IPS DF 4.7 (cell line): ENCODE results near the gene CXCR3.

Experiments
- DNase-seq: peaks from one replicate; pipeline ENCODE4 v3.0.0-alpha.2; 2013; ENCODE audit warnings: low spot score; ENCODE audit errors: extremely low read depth

Gene CXCR3

DNA sequence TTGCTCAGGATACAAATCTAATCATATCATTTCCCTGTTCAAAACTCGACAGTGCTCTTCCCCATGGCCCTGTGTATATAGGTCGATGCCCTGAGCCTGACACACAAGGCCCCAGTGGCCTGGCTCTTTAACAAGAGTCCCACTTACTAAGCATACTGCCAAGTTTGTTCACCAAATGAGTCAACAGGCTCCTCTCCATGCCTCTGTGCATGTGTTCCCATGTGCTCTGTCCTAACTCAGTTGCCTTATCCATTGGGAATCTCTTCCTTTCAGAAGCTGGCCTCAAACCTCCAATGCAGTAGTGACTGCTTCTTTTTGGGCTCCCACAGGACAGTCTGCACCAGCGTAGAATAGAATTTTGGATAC lies 18.9 kb upstream of the CXCR3 start:
- DNase-seq, result no peak

DNA sequence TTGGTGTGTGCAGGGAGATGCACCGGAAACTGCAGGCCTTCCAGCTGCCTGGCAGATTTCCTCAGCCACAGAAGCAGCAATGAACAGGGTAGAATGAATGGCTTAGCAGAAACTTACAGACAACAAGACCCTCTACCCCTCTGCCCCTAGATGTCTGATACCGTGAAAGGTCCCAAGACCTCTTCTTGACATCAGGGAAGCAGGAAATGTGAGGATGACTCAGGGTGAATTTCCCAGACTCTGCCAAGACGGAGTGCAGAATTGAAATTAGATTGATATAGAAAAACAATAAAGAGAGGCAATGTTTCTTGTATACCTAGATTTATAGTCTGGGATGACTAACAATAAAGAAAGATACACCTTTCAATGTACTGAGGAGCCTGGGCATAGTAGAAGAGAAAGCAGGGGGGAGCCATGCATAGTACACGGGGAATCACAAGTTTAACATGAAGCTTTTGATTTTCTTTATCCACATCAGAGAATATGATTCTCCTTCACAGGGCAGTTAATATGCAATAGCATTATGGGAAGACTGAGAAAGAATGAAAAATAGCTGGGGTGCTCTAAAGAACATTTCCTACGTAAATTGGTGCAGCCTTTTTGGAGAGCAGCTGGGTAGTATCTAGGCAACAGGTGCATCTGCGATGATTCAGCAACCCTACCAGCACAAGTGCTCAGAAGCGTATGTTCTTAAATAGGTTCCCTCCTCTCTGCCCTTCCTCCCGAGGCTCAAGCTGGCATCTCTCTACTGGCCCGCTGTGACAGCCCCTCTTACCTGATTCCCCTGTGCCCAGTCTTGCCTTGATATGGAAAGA lies 18.3 kb upstream of the CXCR3 start:
- no peak for DNase-seq

DNA sequence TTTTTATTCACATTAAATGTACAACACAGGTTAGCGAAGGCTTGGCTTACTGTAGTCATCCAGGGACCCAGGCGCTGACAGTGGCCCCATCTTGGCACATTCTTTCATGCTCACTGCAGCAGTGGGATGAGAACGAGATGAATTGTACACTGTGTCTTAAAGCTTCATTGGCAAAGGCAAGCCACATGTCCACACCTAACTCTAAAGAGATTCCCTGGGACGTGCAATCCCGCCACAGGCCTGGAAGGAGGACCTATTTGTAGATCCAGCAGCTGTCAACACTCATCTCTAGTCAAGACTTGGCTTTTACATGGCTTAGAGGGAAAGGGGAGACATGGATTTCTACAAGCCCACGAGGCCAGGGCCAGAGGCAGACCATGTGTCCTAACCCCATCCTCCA lies 16.1 kb upstream of the CXCR3 start:
- DNase-seq, result no peak

DNA sequence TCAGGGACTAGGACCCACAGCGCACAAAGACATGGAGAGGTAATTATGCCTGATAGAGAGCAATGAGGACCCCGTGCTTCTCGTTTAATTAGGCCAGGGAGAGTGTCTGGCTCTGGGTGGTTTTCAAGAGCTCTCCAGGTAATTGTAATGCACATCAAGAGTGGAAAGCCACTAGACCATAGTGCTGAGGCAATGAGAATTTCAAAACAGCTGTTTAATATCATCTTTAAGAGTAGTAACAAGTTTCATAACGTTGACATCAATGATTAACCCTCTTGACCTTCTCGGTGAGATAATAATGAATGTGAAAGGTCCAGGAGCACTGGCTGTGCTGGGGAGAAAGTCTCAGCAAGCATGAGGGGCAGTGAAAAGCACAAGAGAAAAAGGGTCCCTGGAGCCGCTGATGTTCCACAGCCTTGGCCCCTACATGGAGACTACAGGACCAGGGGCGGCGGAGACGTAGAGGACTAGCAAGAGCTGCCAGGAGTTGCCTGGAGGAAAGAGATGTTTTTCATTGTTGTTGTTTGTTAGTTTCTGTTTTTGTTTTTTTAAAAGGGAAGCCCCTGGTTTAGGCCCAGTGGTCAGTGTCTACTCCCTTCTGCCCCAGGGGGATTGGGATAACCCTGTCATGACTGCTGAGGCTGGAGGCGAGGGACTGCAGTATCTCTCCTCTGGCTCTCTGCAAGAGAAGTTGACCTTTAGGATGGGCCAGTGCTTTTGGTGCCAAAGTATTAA lies 14.8 kb upstream of the CXCR3 start:
- DNase-seq, result no peak

DNA sequence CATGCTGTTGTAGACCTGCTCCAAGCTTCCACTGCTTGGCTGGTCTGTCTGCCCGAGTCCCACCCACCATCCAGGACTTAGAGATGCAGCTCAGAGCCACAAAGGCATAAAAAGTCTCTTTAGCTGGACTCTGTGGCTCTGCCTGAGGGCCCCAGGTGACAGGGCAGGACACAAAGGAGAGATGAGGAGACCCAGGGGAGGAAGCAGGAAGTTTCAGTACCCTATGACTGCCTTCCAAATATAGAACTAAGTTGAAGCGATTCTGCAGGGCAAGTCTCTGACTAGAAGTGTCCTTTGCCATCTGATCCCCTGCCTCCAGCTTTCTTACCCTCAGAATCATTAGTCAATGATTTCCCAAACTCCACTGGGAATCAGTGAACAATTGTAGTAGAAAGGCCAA lies 11.2 kb upstream of the CXCR3 start:
- DNase-seq, result no peak

DNA sequence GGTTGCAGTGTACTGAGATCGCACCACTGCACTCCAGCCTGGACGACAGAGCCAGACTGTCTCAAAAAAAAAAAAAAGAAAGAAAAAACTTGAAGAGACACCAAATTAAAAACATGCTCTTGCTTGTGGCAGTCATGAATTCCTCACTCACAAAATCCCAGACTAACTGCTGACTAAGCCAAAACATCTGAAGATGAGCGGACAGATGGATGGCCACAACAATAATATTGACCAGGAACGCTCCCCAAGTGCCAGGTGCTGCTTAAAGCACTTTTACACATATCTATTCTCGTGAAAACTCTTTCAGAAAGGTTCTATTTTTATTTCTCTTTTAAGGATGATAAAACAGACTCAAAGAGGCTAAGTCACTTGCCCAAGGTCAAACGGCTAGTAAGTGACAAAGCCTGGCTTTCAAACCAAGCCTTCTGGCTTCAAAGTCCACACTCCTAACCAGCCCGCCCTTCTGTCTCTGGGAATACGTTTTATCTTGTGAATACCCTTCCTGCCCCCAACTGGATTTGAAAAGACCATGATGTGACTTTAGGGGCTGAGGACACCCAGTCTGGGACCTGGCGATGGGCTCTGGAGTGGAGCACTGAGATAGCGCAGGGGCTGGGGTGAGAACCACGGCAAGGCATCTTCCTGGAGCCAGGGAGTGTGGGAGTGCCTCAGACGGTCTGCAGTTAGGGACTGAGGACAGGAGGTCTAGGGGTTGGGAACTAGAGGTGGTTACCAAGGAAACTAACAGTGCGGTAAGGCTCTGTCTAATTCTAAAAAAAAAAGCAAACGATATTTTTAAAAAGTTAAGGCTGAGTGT lies 9.5 kb upstream of the CXCR3 start:
- DNase-seq, result no peak

DNA sequence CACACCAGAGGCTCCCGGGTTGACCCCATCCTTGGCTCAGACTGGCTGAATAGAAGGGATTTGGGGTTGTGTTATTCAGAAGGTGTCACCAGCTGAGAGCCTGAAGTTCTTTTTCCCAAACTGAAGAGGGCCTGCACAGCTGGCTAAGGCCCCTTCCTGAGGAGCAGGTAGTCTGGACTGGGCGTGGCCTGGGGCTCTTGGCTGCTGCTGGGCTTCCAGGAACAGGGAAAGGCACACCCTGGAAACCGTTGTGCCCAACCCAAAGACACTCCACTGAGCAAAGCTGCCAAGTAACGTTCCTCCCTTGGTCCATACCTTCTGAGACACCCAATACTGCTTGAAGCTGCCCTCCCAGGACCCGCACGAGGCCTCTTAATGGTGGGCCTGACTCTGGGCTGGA lies 8.3 kb upstream of the CXCR3 start:
- no peak for DNase-seq

DNA sequence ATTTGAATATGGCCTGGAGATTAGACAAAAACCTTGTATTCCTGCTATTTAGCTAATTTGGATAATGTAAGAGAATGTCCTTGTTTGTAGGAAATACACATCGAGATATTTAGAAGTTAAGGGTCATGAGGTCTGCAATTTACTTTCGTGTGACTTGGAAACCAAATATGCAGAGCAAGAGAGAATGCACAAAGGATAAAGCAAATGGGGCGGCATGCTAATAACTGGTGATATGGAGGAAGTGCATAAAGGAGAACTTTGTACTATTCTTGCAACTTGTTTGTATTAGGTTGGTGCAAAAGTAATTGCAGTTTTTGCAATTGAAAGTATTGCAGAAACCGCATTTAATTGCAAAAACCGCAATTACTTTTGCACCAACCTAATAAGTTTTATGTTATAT lies 7.2 kb upstream of the CXCR3 start:
- no peak for DNase-seq

DNA sequence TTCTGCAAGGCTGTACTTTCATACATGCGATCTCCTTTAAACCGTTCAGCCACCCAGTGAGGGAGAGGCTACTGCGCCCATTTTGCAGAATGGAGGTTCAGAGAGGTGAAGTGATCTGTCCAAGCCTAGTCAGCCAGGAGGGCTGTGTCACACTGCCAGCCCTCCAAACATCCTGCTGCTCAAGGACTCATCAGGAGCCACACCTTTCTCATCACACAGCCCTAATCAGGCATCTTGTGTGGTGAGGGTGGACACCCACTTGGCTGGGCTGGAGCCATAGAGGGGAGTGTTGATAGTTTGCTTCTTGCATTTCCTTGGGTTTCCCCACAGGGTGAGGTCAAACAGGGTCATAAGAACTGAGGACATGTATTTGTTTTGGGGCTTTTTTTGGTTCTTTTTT lies 5.4 kb upstream of the CXCR3 start:
- DNase-seq, result no peak

DNA sequence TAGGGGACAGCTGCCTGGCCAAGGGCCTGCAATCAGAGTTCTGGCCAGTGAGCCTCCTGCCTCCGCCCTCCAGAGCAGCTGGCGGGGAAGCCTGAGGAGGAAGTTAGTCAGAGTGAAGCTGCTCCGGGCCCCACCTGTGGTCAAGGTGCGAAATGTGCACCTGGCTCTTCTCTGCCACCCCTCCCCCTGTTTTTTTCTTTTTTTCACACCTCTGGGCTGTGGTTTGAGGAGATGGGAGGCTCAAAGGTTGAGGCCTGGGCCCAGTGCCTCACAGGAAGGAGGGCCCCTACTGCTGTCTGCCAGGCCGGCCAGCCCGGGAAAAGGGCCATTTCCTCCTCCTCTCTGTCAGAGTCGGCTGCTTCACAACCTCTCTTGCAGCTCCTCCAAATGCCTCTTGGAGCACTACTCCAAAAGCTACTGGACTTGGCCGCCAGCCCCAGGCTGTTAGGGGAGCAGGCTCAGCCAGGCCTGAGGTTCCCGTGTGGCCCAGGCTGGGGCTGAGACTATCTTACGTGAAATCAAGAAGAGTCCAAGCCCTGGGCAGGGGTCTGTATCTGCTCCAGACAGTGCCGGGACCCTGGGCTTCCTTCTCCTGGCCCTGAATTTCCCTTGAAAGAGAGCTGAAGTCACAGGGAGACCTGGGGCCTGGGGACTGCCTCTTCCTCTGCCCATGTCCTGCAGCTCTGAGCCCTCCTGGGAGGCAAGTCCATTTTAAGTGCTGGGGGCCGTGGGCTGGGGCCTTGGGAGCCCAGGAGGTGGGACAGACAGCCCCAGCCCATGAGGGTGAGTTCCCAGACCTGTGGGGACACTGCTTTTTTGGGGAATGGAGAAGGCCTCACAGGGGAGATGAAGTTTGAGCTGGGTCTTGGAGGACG lies 4.5 kb upstream of the CXCR3 start:
- no peak for DNase-seq

DNA sequence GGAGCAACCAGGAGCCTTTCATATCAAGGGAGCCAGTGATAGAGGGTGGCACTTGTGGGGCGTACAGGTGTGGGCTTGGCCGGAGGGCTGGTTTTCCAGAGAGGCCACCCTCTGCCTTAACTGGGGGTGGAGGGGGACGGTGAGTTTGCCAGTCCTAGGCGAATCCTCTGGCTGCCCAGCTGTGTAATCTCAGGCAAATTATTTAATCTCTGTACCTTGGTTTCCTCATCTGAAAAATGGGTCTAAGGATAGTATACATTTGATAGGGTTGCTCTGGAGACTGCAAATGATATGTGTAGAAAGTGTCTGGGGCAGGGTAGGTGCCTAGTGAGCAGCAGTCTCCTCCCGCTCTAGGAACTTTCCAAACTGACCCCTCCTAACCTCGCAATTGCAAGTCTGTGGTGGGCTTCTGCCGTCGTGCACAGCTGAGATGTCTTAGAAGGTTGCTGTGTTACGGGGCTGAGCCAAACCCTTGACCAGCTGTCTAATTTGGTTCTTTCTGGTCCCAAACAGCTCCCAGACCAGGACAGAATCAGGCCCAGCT lies 3.8 kb upstream of the CXCR3 start:
- no peak for DNase-seq

DNA sequence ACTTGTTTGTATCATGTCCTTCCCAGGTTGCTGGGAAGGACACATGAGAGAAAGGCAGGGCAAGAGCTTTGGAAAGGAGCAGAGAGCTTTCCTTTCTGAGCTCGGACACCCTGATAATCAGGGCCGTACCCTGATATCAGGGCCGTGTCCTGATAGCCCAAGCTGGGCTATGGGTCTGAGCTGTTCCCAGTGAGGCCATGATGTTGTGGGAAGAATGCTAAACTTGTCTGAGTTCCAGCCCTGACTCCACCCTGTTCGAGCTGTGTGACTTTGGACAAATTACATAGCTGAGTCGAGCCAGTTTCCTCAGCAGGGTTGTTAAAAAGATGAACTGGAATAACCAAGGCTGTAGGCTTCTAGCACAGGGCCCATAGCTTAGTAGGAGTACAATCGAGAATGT lies 3.3 kb upstream of the CXCR3 start:
- DNase-seq, result no peak

DNA sequence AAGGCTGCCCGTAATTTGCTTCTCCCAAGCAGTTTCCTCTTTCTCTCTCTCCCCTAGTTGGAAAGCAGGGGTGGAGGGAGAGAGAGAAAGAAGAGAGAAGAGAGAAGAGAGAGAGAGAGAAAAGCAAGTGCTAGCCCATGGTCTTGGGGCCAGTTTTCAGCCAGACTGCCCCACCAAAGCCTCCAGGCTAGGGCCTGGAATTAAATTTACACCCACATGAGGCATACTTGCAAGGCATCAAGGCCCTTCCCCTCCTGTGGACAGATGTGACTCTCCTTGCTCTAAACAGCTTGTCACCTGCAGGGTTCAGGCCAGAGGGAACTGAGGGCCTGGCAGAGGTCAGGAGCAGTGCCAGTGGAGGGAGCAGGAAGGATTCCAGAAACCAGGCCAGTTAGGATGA lies 1.7 kb upstream of the CXCR3 start:
- no peak for DNase-seq

DNA sequence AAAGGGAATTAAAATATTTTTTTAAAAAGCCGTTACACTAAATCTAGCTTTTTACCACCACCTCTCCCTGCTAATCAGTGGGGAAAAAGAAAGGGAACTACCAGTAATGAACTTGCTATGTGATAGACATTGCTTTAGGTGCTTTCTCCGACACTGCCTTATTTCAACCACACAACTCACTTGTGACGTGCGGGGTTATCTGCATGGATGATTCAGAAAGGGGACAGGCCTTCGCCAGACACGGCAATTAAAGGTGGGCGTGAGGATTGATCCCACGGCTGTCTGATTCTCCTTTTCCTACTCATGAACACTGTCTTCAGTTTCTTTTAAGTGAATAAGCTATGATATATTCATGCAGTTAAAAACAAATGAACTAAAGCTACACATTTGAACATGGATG lies 882 bp upstream of the CXCR3 start:
- no peak for DNase-seq

DNA sequence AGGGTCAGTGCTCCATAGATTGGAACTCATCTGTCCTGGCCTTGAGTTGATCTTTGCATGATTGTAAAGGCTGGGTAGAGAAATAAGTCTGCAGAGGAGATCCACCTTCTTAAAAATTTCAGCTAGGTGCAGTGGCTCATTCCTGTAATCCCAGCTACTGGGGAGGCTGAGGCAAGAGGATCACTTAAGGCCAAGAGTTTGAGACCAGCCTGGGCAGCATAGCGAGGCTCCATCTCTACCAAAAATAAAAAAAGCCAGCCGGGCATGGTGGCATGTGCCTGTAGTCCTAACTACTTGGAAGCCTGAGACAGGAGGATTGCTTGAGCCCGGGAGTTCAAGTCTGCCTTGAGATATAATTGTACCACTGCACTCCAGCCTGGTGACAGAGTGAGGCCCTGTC lies 476 bp upstream of the CXCR3 start:
- no peak for DNase-seq

DNA sequence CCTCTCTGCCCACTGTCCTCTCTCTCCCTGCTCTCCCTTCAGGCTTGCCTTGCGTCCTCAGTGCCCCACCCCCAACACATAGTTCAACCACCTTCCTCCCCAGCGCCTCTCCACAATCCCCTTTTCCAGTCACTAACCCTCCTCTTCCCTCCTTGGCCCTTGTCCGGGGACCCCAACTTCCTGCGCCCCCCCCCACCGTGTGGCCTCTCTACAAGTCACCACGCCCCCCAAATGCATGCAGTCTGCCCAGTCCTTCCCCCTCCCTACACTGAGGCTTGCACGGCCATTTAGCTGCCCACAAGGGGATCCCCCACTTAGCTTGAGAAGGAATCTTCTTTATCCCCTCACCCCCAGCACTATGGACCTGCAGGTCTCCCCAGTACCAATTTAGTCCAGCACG lies 569 bp downstream of the CXCR3 start:
- DNase-seq, result no peak

DNA sequence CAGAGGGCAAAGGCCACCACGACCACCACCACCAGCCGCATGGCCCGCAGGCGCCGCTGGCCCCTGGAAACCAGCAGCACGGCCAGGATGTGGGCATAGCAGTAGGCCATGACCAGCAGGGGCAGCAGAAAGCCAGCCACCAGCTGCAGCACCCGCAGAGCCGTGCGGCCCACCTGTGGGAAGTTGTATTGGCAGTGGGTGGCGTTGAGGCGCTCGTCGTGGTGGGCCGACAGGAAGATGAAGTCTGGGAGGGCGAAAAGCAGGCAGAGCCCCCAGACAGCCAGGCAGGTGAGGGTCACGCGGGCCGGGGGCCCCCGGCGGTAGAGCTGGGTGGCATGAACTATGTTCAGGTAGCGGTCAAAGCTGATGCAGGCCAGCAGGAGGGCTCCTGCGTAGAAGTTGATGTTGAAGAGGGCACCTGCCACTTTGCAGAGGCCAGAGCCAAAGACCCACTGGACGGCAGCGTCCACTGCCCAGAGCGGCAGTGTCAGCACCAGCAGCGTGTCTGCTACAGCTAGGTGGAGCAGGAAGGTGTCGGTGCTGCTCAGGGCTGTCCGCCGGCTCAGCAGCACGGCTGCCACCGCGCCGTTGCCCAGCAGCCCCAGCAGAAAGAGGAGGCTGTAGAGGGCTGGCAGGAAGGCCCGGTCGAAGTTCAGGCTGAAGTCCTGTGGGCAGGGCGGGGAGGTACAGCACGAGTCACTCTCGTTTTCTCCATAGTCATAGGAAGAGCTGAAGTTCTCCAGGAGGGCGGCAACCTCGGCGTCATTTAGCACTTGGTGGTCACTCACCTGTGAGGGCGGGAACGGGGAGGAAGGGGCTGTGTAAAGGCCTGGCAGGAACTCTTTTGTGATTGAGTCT lies 1.4 kb downstream of the CXCR3 start:
- no peak for DNase-seq

DNA sequence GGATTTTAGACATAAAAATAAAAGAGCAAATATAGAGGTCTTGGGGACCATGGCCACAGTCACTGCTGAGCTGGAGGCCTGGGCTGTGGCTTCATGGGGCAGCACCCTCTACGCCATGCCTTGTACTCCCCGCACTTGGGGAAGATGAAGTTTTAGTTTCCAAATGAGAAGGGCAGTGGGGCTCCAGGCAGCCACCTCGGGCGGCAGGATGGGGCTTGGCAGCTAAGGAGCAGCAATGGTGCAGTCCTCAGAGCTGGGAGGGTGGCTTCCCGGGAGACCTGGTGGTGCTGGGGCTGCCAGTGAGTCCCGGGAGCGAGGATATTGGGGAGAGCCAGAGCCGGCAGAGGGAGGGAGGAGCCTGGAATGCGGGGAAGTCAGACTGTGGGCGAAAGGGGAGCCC lies 2.4 kb downstream of the CXCR3 start:
- DNase-seq, result no peak

DNA sequence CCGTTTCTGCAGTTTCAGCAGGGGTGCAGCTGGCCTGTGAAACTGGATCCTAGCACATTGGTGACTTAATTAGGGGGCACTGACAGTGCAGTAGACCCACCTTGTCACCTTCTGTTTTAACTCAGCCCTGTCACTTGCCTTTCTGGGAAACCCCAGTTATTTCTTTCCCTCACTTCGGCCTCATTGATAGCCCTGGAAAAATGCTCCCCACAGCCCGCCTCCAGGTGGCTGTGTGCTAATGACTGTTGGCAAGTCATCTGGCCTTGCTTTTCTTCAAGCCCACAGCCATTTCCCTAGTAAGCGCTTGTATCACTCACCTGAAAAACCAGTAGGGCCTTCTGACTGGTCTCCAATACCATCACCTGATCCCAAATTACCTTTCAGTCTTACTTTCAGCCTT lies 3.3 kb downstream of the CXCR3 start:
- no peak for DNase-seq

DNA sequence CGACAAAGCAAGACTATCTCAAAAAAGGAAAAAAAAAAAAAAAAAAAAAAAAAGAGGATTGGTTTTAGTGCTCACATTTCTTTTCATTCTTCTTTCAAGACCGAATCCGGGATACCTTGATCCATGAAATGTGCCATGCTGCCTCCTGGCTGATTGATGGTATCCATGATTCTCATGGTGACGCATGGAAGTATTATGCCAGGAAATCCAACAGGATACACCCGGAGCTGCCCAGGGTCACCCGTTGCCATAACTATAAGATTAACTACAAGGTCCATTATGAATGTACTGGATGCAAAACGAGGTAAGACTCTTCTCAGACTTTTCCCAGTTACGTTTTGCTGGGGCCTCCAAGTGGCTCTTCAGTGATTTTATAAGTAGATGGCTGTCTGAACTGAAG lies 6.1 kb downstream of the CXCR3 start:
- no peak for DNase-seq
